Rectal smooth muscle tissue (tissue), 1 donor: ENCODE results near the gene IRF2.
"Not testable (repeated sequence)": the region's sequence is repeated elsewhere in the genome, so short reads cannot be mapped to it uniquely, and the experiment has no call there.

ENCODE experiments used
- H3K27ac ChIP-seq: one replicate; pipeline ENCODE4 v1.7.0; 2013; ENCODE audit warnings: low read depth, low read length, inconsistent platforms
- H3K27me3 ChIP-seq: one replicate; pipeline ENCODE4 v1.7.0; 2013; ENCODE audit warnings: low read length; ENCODE audit not compliant: control insufficient read depth, insufficient read depth
- H3K36me3 ChIP-seq: one replicate; pipeline ENCODE4 v1.7.0; 2013; ENCODE audit warnings: low read length; ENCODE audit not compliant: control insufficient read depth, insufficient read depth
- H3K4me1 ChIP-seq: one replicate; pipeline ENCODE4 v1.7.0; 2013; ENCODE audit warnings: low read length; ENCODE audit not compliant: control insufficient read depth, insufficient read depth
- H3K4me3 ChIP-seq: one replicate; pipeline ENCODE4 v1.7.0; 2013; ENCODE audit warnings: low read length
- H3K9ac ChIP-seq: one replicate; pipeline ENCODE4 v1.7.0; 2013; ENCODE audit warnings: low read length

Gene IRF2

DNA sequence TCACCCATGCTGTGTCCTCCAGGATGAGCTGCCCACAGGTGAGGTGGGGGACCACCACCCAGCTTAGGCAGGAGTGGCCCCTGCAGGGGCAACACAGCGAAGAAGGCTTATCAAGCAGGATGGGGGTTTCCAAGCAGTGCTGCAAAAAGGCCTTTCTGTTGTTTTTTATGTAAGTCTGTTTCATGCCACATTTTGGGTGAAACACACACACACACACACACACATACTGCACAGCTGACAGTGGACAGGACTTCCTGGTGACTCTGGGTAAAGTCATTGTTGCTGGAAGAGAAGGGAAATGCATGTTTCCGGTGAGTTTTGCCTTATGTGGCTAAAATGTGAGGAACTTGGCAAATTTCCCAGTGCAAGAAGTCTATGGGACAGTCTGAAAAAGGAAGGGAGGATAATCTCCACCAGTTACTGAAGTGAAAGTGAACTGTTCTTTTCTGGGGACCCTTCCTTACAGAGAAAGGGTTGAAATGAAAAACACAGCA, 119.2 kb downstream of the IRF2 start:
- Histone ChIP-seq H3K4me3 (no peak overlapping the region), H3K36me3 (no peaks in the 10 kb centered on the region), H3K27ac (no peak overlapping the region), H3K27me3 (no peaks in the 10 kb centered on the region), H3K9ac (no peak overlapping the region), H3K4me1 (no peaks in the 10 kb centered on the region)

GRCh38 chr4:184352891-184353290, 121.5 kb downstream of the IRF2 start:
- no peak overlapping the region for H3K4me3 ChIP-seq
- H3K27ac ChIP-seq = no peak overlapping the region
- H3K9ac ChIP-seq = no peak overlapping the region
- no peaks in the 10 kb centered on the region for H3K4me1 ChIP-seq
- no peaks in the 10 kb centered on the region for H3K27me3 ChIP-seq
- H3K36me3 ChIP-seq = no peaks in the 10 kb centered on the region

DNA sequence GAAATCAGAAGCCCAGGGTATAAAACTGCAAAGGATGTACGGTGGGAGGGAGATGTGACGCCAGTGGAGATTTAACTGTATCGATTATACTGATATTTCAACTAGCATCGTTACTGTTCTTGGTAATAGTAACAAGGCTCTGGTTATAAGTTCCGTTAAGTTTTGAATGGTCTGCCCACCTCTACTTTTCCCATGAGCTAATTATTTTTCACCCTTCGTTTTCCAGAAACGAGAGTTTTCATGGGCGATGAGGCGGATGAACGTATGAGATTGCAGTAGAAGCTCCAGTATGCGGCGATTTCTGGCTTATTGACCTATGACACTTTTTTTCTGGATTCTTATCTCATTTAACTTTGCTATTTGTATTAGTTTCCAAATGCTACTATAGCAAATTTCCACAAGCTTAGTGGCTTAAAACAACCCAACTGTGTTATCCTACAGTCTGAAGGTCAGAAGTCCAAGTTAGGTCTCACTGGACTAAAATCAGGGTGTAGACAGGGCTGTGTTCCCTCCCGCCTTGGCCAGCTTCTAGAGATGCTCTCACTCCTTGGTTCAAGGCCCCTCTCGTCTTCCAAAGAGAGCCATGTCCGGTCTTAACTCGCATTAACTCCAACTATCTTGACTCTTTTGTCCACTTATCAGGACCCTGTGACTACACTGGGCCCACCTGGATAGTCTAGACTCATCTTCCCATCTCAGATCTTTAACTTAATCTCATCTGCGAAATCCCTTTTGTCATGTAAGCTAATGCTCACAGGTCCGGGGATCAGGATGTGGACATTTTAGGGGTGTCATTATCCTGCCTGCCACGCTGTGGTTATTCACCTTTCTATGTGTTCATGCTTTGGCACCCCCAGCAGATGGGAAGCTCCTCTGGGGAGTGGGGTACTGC, 122.5 kb downstream of the IRF2 start:
- Histone ChIP-seq H3K9ac (no peak overlapping the region), H3K4me1 (no peaks in the 10 kb centered on the region), H3K27me3 (no peaks in the 10 kb centered on the region), H3K27ac (no peak overlapping the region), H3K4me3 (no peak overlapping the region), H3K36me3 (no peaks in the 10 kb centered on the region)

GRCh38 chr4:184350964-184351363, 123.4 kb downstream of the IRF2 start:
- H3K27me3 ChIP-seq = no peaks in the 10 kb centered on the region
- no peak overlapping the region for H3K27ac ChIP-seq
- H3K4me3 ChIP-seq = no peak overlapping the region
- H3K4me1 ChIP-seq = no peaks in the 10 kb centered on the region
- no peak overlapping the region for H3K9ac ChIP-seq
- H3K36me3 ChIP-seq = no peaks in the 10 kb centered on the region

GRCh38 chr4:184350213-184350817, 124.0 kb downstream of the IRF2 start:
- H3K4me3 ChIP-seq = no peak overlapping the region
- no peaks in the 10 kb centered on the region for H3K36me3 ChIP-seq
- no peak overlapping the region for H3K27ac ChIP-seq
- H3K9ac ChIP-seq = no peak overlapping the region
- no peaks in the 10 kb centered on the region for H3K4me1 ChIP-seq
- H3K27me3 ChIP-seq = no peaks in the 10 kb centered on the region

DNA sequence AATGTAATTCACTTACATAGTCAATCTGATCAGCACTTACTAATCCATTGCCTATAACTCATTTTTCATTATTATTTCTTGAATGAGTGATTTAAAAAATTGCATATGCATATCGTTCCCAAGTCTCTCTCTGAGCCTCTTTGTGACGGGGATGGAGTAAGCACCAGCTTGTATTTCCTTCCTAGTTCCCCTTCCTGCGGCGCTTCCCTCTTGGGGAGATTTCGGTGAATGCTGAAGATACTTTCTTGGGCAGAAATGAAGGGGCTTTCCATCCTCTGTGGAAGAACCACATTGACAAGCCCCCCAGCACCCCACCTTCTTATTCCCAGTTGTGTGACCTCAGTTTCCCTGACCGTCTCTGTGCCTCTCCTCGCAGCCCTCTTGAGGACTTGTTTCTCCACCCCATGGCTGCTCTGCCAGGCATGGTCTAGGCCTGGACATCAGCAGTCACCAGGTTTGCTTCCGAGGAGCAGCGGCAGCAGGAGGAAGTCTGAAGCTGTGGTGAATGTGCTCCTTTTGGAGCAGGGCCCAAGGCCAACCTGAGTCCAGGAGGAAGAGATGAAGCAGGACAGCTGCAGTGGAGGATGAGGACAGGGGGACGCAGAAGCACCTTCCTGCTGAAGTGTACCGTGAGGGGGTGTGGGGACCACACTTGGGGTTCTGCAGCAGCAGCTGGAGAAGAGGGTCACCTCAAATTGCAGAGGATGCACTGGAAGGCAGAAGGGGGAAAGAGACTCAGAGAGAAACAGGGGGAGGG, 124.9 kb downstream of the IRF2 start:
- Histone ChIP-seq H3K27me3 (no peaks in the 10 kb centered on the region), H3K36me3 (no peaks in the 10 kb centered on the region), H3K4me3 (no peak overlapping the region), H3K4me1 (no peaks in the 10 kb centered on the region), H3K9ac (no peak overlapping the region), H3K27ac (no peak overlapping the region)

GRCh38 chr4:184348311-184349233, 125.8 kb downstream of the IRF2 start:
- Histone ChIP-seq H3K9ac (peak overlapping the region; percentile 16), H3K4me1 (no peaks in the 10 kb centered on the region), H3K27ac (peak overlapping the region; percentile 3)

DNA sequence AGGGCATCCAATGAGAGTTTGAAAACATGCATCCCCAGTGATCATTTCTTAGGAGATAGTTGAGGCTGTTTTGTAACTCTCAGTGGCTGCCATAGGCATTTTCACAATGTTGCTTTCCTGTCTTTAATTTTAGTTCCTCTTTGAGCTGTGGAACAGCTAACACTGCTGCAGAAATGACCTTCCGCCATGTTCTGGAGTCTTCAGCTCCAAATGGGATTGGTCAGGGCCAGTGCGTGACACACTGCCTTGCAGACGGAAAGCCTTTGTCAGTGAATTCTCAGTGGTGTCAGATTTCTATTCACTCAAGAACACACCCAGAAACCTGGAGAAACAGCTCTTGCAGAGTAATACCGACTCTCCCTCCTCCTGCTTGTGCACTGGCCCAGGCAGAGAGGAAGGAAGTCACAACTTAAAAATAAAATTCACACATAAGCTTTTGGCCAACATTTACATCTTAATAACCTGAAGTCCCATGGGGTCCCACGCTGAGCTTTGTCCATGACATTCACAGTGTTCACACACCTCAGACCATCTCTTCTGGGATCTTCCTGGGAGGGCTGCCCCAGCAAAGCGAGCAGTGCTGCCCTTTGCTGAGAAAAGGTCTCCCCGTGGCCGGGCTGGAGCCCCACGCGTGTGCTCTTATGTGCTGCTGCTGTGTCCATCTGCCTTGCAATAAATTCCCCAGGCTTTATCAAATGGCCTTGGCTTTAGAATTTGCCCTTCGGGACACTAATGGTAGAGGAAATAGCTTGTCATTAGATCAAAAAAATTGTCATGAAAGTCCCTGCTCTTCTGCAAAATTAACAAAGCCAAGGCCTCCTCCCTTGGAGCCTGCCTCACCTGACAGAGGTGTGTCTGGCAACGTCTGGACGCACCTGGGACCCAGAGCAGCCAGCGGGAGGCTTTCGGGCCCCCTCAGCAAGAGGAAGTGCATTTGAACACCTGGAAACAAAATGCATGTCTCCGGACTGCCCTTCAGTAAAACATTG, 126.8 kb downstream of the IRF2 start:
- peak overlapping the region; percentile 16 for H3K9ac ChIP-seq
- no peak overlapping the region for H3K27ac ChIP-seq
- H3K36me3 ChIP-seq = no peaks in the 10 kb centered on the region
- H3K27me3 ChIP-seq = no peaks in the 10 kb centered on the region
- no peaks in the 10 kb centered on the region for H3K4me1 ChIP-seq
- H3K4me3 ChIP-seq = peak overlapping the region; percentile 23

More at GRCh38 chr4:184348311-184349233, 125.8 kb downstream of the IRF2 start:
- no peaks in the 10 kb centered on the region for H3K27me3 ChIP-seq
- peak overlapping the region; percentile 23 for H3K4me3 ChIP-seq
- no peaks in the 10 kb centered on the region for H3K36me3 ChIP-seq

GRCh38 chr4:184346682-184347081, 127.7 kb downstream of the IRF2 start:
- Histone ChIP-seq H3K27ac (no peak overlapping the region), H3K4me3 (no peak overlapping the region), H3K27me3 (no peaks in the 10 kb centered on the region), H3K4me1 (no peaks in the 10 kb centered on the region), H3K9ac (no peak overlapping the region), H3K36me3 (no peaks in the 10 kb centered on the region)

DNA sequence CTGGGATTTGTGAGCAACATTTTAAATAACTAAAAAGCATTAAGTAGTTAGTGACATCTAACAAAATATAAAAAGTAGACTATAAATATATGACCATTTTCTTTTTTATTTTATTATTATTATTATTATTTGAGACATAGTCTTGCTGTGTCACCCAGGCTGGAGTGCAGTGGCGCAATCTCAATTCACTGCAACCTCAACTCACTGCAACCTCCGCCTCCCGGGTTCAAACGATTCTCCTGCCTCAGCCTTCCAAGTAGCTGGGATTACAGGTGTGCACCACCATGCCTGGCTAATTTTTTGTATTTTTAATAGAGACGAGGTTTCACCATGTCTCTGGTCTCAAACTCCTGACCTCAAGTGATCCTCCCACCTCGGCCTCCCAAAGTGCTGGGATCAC, 128.1 kb downstream of the IRF2 start:
- not testable (repeated sequence) for H3K9ac ChIP-seq, H3K27me3 ChIP-seq, H3K4me1 ChIP-seq, H3K4me3 ChIP-seq, H3K36me3 ChIP-seq, H3K27ac ChIP-seq

DNA sequence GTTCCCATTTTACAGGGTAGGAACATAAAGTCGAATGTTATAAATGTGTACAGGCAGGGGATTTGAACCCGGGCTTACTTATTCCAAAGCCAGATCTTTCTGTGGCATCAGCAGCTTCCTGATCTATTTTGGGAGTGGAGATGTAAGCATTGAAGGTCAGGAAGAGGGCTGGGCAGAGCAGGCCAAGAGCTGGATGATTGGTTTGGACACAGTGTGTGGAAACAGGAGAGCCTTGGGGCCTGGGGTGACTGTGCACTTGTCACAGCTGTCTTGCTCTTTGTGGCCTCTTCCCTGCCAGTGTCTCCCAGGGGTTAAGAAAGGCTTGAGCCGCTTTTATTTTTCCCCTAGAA, 128.8 kb downstream of the IRF2 start:
- Histone ChIP-seq H3K36me3 (no peaks in the 10 kb centered on the region), H3K9ac (no peak overlapping the region), H3K27ac (no peak overlapping the region), H3K4me3 (no peak overlapping the region), H3K4me1 (no peaks in the 10 kb centered on the region), H3K27me3 (no peaks in the 10 kb centered on the region)
